Measurements from ENCODE around the gene ADAMTS7.
"Not testable (repeated sequence)": the region's sequence is repeated elsewhere in the genome, so short reads cannot be mapped to it uniquely, and the experiment has no call there.

The ADAMTS7 gene

DNA sequence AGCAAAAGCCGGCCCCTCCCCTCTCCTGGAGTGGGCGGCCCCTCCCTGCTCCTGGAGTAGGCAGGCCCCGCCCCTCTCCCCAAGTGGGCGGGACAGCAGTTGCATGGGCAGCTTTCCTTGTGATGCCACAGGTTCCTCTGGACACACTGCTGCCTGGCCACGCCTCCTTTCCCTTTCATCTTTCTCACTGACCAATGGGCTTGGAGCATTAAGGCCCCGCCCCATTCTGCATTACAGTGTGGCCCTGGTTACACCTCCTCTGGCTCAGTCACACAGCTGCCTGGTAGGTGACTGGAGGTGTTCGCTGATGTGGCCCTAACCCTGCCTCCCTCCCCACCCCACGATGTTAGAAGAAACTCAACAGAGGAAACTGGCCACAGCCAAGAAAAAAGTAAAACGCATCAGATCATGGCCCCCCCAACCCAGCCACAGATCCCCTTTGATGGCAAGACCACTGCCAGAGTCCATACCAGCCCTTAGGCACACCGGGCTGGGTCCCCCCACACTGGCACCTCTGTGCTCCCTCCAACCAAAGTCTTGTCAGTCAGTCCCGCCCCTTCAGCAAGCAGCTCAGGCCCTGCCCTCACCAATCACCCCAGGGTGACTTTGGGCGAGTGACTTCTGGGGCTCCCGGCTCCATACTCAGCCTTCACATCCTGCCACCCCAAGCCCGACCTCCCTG, 84.3 kb downstream of the ADAMTS7 start:
- no peak for DNase-seq (ENCODE audit: low spot score)

DNA sequence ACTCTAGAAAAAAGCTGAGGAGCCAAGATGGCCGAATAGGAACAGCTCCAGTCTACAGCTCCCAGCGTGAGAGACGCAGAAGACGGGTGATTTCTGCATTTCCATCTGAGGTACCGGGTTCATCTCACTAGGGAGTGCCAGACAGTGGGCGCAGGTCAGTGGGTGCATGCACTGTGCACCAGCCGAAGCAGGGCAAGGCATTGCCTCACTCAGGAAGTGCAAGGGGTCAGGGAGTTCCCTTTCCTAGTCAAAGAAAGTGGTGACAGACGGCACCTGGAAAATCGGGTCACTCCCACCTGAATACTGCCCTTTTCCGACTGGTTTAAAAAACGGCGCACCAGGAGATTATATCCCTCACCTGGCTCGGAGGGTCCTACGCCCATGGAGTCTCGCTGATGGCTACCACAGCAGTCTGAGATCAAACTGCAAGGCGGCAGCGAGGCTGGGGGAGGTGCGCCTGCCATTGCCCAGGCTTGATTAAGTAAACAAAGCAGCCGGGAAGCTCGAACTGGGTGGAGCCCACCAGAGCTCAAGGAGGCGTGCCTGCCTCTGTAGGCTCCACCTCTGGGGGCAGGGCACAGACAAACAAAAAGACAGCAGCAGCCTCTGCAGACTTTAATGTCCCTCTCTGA, 91.3 kb downstream of the ADAMTS7 start:
- DNase-seq (ENCODE audit: low spot score) = not testable (repeated sequence)

DNA sequence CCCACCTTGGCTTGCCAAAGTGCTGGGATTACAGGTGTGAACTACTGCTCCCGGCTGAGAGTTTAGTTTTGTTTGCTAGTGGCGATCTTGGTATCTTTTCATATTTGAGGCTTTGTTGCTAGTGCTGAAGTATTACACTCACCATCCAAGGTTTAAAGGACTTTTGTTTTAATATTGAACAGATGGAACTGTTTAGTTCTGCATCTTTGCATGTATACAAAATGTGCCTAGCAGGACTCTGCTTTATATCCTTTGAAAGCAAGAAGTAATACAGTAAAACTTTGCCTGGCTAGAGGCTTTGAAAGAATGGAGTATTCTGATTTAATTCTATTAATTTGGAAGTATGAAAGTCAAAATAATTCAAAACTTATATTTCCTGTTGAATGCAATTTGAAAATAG, 92.4 kb downstream of the ADAMTS7 start:
- no peak for DNase-seq (ENCODE audit: low spot score)

DNA sequence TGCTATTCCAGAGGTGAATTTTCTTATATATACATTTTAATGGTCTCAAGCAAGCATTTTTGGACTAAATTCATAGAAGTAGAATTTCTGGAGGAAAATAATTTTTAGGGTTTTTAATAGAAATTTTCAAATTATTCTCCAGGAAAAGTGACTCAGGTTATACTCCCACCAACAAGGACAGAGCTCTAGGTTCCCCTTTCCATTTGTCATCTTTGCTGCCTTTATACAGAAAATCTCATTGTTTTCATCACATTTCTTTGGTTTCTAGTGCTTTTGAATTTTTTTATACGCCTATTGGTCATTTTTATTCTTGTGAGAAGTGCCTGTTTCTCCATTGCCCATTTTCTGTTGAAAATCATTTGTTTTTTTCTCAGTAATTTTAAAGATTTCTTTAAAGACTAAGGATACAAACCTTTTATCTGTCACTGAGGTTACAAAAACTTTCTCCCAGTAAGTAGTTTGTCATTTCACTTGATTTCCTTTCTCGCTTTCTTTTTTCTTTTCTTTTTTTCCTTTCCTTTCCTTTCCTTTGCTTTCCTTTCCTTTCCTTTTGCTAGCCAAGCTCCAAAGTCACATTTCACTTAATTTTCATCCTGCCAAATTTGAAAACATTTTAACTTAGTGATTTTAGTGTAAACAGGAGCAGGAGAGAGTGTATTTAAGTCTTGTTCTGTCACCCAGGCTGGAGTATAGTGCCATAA, 93.2 kb downstream of the ADAMTS7 start:
- no peak for DNase-seq (ENCODE audit: low spot score)

DNA sequence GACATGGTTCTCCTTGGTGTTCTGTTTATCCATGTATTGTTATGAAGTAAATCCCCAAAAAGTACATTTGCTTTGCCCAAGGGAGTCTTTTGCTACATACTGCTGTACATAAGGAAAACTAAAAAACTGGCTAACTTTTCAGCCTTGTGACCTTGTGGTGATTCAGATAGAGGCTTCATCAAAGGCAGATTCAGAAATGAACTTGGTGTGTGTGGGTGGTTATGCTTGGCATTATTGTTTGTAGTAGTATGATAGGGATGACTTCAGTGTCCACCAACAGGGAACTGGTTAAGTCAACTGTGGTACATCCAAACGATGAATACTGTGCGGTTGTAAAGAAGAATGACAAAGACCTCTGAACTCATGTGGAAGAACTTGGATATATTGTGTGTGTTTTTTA, 94.6 kb downstream of the ADAMTS7 start:
- DNase-seq (ENCODE audit: low spot score) = no peak

DNA sequence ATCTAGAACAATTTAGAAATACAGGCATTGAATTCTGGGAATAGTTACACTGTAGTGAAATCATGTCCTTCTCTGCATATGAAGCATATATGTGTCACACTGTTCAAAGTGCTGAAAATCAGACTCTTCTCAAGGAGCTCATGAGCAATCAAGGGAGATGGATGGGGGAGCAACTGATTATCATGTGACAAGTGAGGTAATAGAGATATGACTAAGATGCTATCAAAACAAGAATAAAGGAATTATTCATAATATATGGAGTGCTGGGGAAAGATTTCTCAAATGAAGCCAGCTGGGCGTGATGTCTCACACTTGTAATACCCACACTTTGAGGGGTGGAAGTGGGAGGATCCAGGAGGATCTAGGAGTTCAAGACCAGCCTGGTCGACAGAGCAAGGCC, 95.3 kb downstream of the ADAMTS7 start:
- no peak for DNase-seq (ENCODE audit: low spot score)

DNA sequence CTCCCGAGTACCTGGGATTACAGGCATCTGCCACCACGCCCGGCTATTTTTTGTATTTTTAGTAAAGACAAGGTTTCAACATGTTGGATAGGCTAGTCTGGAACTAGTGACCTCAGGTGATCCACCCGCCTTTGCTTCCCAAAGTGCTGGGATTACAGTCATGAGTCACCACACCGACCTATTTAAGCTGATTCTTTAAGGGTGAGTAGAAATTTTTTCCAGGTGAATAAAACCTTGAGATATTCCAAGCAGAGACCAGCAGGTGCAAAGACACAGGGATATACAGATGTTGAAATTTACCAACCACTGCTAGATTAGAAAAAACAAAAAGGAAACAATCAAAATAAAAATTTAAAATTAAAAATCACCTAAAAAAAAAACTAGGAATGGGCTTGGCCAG, 95.8 kb downstream of the ADAMTS7 start:
- no peak for DNase-seq (ENCODE audit: low spot score)

DNA sequence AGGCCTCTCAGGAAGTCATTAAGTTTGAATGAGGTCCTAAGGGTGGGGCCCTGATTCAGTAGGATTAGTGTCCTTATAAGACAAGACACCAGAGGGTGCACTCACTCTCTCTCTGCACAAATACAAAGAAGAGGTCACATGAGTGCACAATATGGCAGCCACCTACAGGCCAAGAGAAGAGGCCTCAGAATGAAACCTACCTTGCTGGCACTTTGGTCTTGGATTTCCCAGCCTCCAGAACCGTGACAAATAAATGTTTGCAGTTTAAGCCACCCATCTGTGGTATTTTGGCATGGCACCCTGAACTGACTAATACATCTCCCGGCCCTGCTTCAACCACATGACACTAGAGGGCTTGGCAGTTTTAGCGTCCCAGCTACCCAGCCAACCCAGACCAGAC, 96.4 kb downstream of the ADAMTS7 start:
- DNase-seq (ENCODE audit: low spot score) = no peak

DNA sequence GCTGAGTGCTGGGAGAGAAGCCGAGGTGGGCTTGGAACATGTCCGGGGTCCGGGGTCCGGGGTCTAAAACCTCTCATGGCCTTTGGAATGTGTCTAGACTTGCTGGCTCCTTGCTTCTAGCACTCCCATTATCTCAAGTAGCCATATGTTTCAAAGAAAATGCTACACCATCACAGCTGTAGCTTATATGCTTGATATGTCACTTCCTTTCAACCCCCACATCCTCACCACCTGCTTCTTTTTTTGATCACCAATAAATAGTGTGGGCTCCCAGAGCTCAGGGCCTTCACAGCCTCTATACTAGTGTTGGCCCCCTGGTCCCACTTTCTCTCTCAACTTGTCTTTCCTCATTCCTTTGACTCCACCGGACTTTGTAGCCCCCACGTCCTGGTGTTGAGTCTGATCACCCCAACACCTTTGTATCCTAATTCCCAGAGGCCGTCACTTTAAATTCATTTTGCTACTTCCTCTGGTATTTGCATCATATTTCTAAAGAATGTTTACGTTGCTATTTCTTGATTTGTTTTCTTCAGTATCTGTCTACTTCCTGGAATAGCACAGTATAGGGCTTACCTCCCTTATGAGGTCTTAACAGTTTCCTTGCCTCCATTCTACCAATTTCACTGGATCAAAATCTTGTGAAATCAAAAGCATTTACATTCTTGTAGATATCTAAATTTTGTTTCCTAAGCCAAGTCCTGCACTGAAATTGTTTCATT, 98.3 kb downstream of the ADAMTS7 start:
- DNase-seq (ENCODE audit: low spot score) = no peak

DNA sequence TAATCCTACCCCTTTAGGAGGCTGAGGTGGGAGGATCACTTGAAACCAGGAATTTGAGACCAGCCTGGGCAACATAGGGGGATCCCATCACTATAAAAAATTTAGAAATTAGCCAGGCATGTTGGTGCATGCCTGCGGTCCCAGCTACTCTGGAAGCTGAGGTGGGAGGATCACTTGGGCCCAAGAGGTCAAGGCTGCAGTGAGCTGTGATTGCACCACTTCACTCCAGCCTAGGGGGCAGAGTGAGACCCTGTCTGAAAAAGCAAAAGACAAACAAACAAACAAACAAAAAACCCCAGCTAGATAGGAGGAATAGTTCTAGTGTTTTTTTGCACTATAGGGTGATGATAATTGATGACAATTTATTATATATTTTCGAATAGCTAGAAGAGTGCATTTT, 99.6 kb downstream of the ADAMTS7 start:
- DNase-seq (ENCODE audit: low spot score) = no peak

DNA sequence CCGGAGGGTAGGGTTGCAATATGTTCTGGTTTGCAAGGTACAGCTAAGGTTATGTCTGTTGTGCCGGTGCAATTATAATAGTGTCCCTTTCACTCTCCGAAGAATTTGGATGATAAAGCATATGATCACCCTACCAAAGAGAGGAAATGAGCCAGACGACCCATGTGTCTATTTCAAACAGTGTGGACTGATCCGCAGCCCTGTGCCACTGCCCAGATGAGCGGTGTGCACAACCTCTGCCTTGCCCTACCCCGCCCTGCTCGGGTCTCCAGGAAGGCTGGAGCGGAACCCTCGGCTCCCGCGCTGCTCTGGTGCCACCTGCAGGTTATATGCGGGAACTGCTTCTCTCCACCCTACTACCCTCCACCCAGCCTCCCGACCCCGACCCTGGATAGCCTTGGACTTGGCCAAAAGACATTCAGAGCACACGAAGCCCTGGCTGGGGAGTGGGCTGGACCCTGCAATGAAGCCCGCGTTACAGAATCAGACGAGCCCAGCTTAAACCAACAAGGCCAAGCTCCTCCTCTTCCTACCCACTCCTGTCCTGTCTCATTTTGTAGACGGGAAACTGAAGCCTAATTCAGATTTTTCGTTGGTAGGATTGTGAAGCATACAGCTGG, 101.9 kb downstream of the ADAMTS7 start:
- peak; percentile 83 for DNase-seq (ENCODE audit: low spot score)

All from GM03348 (cell line).